ENCODE results near the gene STARD5. TPM values are rescaled to one million over a fixed set of nuclear protein-coding genes. Genes with fewer than 3 reads are reported as not detected.

STARD5 gene
- total and polyA plus RNA-seq, 9 of the 15 experiments (the other 6 are each of a cell fraction or from before 2014, with no cell fraction given), result 1.7 to 5.7 (median 2.2) TPM

DNA sequence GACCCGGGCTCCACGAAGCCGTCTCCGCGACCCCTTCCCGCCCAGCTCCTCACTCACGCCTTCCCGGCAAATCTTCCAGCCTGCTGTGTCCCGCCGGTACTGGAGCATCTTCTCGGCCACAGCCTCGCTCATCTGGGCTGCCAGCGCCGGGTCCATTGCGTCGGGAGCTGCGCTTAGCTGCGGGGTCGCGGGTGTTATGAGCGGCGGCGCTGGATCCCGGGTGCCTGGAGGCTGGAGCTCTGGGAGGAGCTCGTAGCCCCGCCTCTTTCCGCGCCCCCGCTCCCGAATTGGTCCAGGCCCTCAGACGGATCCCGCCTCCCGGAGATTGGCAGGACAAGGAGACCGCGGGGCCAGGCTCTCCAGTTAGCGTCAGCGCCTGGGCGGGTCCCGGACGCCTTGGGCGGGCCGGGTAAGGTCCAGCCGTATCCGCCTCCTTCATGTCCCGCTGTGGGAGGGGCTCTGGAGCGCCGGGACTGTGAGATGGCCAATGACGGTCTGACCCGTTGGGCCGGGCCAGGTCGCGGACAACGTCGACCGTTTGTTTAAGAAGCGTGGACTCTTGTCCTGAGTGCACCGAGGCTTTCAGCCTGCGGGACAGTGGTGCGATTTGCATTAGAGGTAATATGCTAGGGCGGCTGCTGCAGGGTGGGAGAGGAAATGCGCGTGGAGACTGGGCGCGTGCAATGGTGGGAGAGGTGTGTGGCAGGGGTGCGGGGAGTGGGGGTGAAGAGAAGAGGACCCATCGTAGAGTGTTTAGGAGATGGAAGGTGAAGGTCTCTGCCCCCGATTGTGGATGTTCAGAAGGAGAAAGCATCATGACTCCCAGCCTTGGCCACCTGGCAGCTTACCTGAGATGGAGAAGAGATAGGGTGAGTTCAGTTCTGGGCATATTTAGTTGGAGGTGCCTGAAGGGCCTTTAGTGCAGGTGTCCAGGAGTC lies at the start of gene STARD5 (continued):
- TF ChIP-seq, protein P1, sequence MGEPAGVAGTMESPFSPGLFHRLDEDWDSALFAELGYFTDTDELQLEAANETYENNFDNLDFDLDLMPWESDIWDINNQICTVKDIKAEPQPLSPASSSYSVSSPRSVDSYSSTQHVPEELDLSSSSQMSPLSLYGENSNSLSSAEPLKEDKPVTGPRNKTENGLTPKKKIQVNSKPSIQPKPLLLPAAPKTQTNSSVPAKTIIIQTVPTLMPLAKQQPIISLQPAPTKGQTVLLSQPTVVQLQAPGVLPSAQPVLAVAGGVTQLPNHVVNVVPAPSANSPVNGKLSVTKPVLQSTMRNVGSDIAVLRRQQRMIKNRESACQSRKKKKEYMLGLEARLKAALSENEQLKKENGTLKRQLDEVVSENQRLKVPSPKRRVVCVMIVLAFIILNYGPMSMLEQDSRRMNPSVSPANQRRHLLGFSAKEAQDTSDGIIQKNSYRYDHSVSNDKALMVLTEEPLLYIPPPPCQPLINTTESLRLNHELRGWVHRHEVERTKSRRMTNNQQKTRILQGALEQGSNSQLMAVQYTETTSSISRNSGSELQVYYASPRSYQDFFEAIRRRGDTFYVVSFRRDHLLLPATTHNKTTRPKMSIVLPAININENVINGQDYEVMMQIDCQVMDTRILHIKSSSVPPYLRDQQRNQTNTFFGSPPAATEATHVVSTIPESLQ (CRISPR knock-in tag; IDR thresholded peaks at IDR 0.05), result no peak
- TF ChIP-seq SNRNP70 (optimal IDR thresholded peaks at IDR 0.05; ENCODE audit: low read depth, low read length) (no peak), SMAD3 (CRISPR knock-in tag; conservative IDR thresholded peaks at IDR 0.05) (no peak), POU5F1 (IDR thresholded peaks at IDR 0.05; ENCODE audit: borderline replicate concordance, low read depth, low read length, partially characterized antibody) (no peak), MEIS2 (IDR thresholded peaks at IDR 0.05; ENCODE audit: partially characterized antibody) (peak; percentile 55)
- TF ChIP-seq, protein P2, sequence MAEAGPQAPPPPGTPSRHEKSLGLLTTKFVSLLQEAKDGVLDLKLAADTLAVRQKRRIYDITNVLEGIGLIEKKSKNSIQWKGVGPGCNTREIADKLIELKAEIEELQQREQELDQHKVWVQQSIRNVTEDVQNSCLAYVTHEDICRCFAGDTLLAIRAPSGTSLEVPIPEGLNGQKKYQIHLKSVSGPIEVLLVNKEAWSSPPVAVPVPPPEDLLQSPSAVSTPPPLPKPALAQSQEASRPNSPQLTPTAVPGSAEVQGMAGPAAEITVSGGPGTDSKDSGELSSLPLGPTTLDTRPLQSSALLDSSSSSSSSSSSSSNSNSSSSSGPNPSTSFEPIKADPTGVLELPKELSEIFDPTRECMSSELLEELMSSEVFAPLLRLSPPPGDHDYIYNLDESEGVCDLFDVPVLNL (CRISPR knock-in tag; IDR thresholded peaks at IDR 0.05; ENCODE audit: low read depth), result no peak
- TF ChIP-seq, protein P3, sequence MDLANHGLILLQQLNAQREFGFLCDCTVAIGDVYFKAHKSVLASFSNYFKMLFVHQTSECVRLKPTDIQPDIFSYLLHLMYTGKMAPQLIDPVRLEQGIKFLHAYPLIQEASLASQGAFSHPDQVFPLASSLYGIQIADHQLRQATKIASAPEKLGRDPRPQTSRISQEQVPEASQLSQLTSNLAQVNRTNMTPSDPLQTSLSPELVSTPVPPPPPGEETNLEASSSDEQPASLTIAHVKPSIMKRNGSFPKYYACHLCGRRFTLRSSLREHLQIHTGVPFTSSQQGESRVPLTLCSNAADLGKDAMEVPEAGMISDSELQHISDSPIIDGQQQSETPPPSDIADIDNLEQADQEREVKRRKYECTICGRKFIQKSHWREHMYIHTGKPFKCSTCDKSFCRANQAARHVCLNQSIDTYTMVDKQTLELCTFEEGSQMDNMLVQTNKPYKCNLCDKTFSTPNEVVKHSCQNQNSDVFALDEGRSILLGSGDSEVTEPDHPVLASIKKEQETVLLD (IDR thresholded peaks at IDR 0.05), result peak; percentile 59; the same call in 1 of the 2 replicates
- TF ChIP-seq, protein P4, sequence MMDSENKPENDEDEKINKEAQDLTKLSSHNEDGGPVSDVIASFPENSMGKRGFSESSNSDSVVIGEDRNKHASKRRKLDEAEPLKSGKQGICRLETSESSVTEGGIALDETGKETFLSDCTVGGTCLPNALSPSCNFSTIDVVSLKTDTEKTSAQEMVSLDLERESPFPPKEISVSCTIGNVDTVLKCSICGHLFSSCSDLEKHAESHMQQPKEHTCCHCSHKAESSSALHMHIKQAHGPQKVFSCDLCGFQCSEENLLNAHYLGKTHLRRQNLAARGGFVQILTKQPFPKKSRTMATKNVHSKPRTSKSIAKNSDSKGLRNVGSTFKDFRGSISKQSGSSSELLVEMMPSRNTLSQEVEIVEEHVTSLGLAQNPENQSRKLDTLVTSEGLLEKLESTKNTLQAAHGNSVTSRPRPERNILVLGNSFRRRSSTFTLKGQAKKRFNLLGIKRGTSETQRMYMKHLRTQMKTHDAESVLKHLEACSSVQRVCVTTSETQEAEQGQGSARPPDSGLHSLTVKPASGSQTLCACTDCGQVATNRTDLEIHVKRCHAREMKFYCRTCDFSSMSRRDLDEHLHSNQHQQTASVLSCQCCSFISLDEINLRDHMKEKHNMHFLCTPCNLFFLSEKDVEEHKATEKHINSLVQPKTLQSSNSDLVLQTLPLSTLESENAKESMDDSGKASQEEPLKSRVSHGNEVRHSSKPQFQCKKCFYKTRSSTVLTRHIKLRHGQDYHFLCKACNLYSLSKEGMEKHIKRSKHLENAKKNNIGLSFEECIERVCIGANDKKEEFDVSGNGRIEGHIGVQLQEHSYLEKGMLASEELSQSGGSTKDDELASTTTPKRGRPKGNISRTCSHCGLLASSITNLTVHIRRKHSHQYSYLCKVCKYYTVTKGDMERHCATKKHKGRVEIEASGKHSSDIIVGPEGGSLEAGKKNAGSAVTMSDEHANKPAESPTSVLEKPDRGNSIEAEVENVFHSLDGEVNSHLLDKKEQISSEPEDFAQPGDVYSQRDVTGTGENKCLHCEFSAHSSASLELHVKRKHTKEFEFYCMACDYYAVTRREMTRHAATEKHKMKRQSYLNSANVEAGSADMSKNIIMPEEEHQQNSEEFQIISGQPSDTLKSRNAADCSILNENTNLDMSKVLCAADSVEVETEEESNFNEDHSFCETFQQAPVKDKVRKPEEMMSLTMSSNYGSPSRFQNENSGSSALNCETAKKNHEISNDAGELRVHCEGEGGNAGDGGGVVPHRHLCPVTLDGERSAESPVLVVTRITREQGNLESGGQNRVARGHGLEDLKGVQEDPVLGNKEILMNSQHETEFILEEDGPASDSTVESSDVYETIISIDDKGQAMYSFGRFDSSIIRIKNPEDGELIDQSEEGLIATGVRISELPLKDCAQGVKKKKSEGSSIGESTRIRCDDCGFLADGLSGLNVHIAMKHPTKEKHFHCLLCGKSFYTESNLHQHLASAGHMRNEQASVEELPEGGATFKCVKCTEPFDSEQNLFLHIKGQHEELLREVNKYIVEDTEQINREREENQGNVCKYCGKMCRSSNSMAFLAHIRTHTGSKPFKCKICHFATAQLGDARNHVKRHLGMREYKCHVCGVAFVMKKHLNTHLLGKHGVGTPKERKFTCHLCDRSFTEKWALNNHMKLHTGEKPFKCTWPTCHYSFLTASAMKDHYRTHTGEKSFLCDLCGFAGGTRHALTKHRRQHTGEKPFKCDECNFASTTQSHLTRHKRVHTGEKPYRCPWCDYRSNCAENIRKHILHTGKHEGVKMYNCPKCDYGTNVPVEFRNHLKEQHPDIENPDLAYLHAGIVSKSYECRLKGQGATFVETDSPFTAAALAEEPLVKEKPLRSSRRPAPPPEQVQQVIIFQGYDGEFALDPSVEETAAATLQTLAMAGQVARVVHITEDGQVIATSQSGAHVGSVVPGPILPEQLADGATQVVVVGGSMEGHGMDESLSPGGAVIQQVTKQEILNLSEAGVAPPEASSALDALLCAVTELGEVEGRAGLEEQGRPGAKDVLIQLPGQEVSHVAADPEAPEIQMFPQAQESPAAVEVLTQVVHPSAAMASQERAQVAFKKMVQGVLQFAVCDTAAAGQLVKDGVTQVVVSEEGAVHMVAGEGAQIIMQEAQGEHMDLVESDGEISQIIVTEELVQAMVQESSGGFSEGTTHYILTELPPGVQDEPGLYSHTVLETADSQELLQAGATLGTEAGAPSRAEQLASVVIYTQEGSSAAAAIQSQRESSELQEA (IDR thresholded peaks at IDR 0.05; ENCODE audit: low read depth), result no peak
- TF ChIP-seq, protein P5, sequence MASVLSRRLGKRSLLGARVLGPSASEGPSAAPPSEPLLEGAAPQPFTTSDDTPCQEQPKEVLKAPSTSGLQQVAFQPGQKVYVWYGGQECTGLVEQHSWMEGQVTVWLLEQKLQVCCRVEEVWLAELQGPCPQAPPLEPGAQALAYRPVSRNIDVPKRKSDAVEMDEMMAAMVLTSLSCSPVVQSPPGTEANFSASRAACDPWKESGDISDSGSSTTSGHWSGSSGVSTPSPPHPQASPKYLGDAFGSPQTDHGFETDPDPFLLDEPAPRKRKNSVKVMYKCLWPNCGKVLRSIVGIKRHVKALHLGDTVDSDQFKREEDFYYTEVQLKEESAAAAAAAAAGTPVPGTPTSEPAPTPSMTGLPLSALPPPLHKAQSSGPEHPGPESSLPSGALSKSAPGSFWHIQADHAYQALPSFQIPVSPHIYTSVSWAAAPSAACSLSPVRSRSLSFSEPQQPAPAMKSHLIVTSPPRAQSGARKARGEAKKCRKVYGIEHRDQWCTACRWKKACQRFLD (CRISPR knock-in tag; IDR thresholded peaks at IDR 0.05), result no peak
